Fibroblast of skin of right biceps (primary cell): ENCODE measurements around the gene WDR6.
A peak's percentile ranks its signal among the peaks of the same experiment; 100 is the strongest.

Experiments used
- DNase-seq: peaks from one replicate; pipeline ENCODE4 v3.0.0-alpha.2; 2013

The WDR6 gene

GRCh38 chr3:49028673-49029562 lies 21.7 kb downstream of the WDR6 start, which contains the start of gene IMPDH2:
IMPDH2 (minus strand) TSS chr3:49029398; CDS start chr3:49029350, 48 bp downstream.
- DNase-seq: peak; percentile 92

- DNase-seq: no peak
Measured at GRCh38 chr3:49029563-49029884, 22.3 kb downstream of the WDR6 start.

DNA sequence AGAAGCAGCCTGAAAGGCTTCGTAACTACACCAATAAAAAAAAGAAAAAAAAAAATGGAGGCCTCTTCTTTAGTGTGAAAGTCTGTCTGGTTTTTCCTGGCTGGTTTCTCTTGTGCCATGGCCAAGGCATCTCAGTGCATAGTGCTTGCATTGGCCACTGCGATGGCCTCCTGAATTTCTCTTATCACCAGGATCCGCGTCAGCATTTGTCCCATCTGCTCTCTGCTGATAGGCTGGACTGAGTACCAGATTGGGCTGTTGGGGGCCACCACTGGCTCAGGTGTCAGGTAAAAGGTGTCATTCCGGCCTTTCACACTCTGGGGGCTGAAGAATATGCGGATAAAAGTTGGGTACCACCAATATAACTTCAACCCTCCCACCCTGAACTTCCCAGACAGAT lies 23.1 kb downstream of the WDR6 start:
- DNase-seq: no peak

- DNase-seq: no peak
Measured at GRCh38 chr3:49032646-49033304, 25.6 kb downstream of the WDR6 start.

- no peak for DNase-seq
Measured at GRCh38 chr3:49034650-49035049, 27.5 kb downstream of the WDR6 start.

GRCh38 chr3:49035281-49035680 lies 28.1 kb downstream of the WDR6 start:
- no peak for DNase-seq

DNA sequence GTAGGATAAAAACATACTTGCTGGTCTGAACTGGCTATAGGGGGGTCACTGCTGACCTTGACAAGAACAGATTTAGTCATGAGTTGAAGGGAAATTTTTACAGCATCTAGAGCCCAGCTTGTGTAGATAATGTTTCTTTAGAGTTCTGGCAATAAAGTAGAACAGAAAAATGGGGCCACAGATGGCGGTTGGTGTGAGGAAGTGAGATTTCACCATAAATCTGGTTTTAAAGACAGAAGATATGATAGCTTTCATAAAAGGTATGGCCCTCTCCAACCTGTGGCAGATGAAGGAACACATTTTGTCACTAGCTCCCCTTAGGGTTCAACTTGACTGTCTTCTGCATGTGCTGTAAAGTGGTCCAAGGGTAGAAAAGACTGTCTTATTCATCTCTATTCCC lies 46.4 kb downstream of the WDR6 start:
- no peak for DNase-seq

GRCh38 chr3:49054344-49054862 lies 47.2 kb downstream of the WDR6 start:
- no peak for DNase-seq

GRCh38 chr3:49057268-49057667 lies 50.1 kb downstream of the WDR6 start:
- no peak for DNase-seq

DNA sequence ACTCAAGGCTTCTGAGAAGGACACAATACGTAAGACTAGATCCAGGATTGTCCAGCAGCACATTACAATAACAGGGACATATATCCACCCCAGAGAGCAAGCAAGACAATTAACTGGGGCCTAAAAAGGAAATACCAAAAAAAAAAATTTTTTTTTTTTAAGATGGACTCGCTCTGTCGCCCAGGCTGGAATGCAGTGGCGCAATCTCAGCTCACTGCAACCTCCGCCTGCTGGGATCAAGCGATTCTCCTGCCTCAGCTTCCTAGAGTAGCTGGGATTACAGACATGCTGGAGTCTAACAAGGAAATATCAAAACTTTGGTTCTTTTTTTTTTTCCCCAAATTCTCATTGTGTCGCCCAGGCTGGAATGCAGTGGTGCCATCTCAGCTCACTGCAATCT lies 50.8 kb downstream of the WDR6 start:
- DNase-seq: no peak
